ENCODE data around the gene AKAP6.

The AKAP6 gene

GRCh38 chr14:32737621-32738020, 408.5 kb downstream of the AKAP6 start:
- no peak for TF ChIP-seq CTCF (IDR thresholded peaks at IDR 0.05; ENCODE audit: low read depth, low read length)
- H3K4me3 ChIP-seq (ENCODE audit: low read depth, low read length) = no peak overlapping the region

GRCh38 chr14:32738206-32738871, 409.2 kb downstream of the AKAP6 start:
- H3K4me3 ChIP-seq (ENCODE audit: low read depth, low read length) = no peak overlapping the region
- no peak for TF ChIP-seq CTCF (IDR thresholded peaks at IDR 0.05; ENCODE audit: low read depth, low read length)

- H3K4me3 ChIP-seq (ENCODE audit: low read depth, low read length) = no peak overlapping the region
- no peak for TF ChIP-seq CTCF (IDR thresholded peaks at IDR 0.05; ENCODE audit: low read depth, low read length)
These were observed 415.8 kb downstream of the AKAP6 start for GRCh38 chr14:32744811-32745445.

- TF ChIP-seq CTCF (IDR thresholded peaks at IDR 0.05; ENCODE audit: low read depth, low read length) = no peak
- no peak overlapping the region for H3K4me3 ChIP-seq (ENCODE audit: low read depth, low read length)
These were observed 425.1 kb downstream of the AKAP6 start for GRCh38 chr14:32754209-32754608.

- TF ChIP-seq CTCF (IDR thresholded peaks at IDR 0.05; ENCODE audit: low read depth, low read length) = no peak
- no peak overlapping the region for H3K4me3 ChIP-seq (ENCODE audit: low read depth, low read length)
These were observed 427.1 kb downstream of the AKAP6 start for GRCh38 chr14:32756173-32756572.

- no peak for TF ChIP-seq CTCF (IDR thresholded peaks at IDR 0.05; ENCODE audit: low read depth, low read length)
- no peak overlapping the region for H3K4me3 ChIP-seq (ENCODE audit: low read depth, low read length)
These were observed 427.7 kb downstream of the AKAP6 start for GRCh38 chr14:32756775-32757174.

- H3K4me3 ChIP-seq (ENCODE audit: low read depth, low read length) = no peak overlapping the region
These were observed 428.5 kb downstream of the AKAP6 start for GRCh38 chr14:32757568-32757967.

More at GRCh38 chr14:32757568-32757967, 428.5 kb downstream of the AKAP6 start:
- no peak for TF ChIP-seq CTCF (IDR thresholded peaks at IDR 0.05; ENCODE audit: low read depth, low read length)
